ENCODE results near the gene ASMTL.

ASMTL gene

GRCh38 chrX:1397441-1398270 lies 55.1 kb downstream of the ASMTL start:
- H3K9me3 ChIP-seq = no peaks in the 10 kb centered on the region
- peaks cover 46% of the 10 kb centered on the region for H3K36me3 ChIP-seq
- peaks cover 0 to 3% of the 10 kb centered on the region in 2 experiments for H3K4me1 ChIP-seq (ENCODE audit: control insufficient read depth in 1 of 2, insufficient read depth in 1 of 2, low read depth in 1 of 2, low read length in 1 of 2)
- no peak overlapping the region for H3K27ac ChIP-seq
- no peaks in the 10 kb centered on the region for H3K27me3 ChIP-seq
- no peak for TF ChIP-seq CTCF (IDR thresholded peaks at IDR 0.05)
- H3K4me3 ChIP-seq (ENCODE audit: low read depth in 1 of 2, low read length in 1 of 2) = no peak overlapping the region

- peaks cover 43% of the 10 kb centered on the region for H3K36me3 ChIP-seq
- H3K4me1 ChIP-seq (ENCODE audit: control insufficient read depth in 1 of 2, insufficient read depth in 1 of 2, low read depth in 1 of 2, low read length in 1 of 2) = peaks cover 0 to 3% of the 10 kb centered on the region in 2 experiments
- H3K4me3 ChIP-seq (ENCODE audit: low read depth in 1 of 2, low read length in 1 of 2) = no peak overlapping the region
- no peaks in the 10 kb centered on the region for H3K9me3 ChIP-seq
- no peak for TF ChIP-seq CTCF (IDR thresholded peaks at IDR 0.05)
- no peaks in the 10 kb centered on the region for H3K27me3 ChIP-seq
- H3K27ac ChIP-seq = no peak overlapping the region
These were observed 55.7 kb downstream of the ASMTL start for GRCh38 chrX:1397001-1397400.

- Histone ChIP-seq H3K36me3 (peaks cover 30% of the 10 kb centered on the region), H3K4me3 (ENCODE audit: low read depth in 1 of 2, low read length in 1 of 2) (no peak overlapping the region), H3K27me3 (no peaks in the 10 kb centered on the region), H3K9me3 (no peaks in the 10 kb centered on the region), H3K4me1 (ENCODE audit: control insufficient read depth in 1 of 2, insufficient read depth in 1 of 2, low read depth in 1 of 2, low read length in 1 of 2) (peaks cover 7 to 10% of the 10 kb centered on the region in 2 experiments), H3K27ac (no peak overlapping the region)
- TF ChIP-seq CTCF (IDR thresholded peaks at IDR 0.05) = no peak
These were observed 57.0 kb downstream of the ASMTL start for GRCh38 chrX:1395646-1396216.

GRCh38 chrX:1394731-1395501 lies 57.8 kb downstream of the ASMTL start:
- Histone ChIP-seq H3K4me3 (ENCODE audit: low read depth in 1 of 2, low read length in 1 of 2) (no peak overlapping the region), H3K27me3 (no peaks in the 10 kb centered on the region), H3K36me3 (peaks cover 25% of the 10 kb centered on the region), H3K4me1 (ENCODE audit: control insufficient read depth in 1 of 2, insufficient read depth in 1 of 2, low read depth in 1 of 2, low read length in 1 of 2) (peaks cover 8 to 10% of the 10 kb centered on the region in 2 experiments), H3K27ac (no peak overlapping the region), H3K9me3 (no peaks in the 10 kb centered on the region)
- no peak for TF ChIP-seq CTCF (IDR thresholded peaks at IDR 0.05)

- H3K4me1 ChIP-seq (ENCODE audit: control insufficient read depth in 1 of 2, insufficient read depth in 1 of 2, low read depth in 1 of 2, low read length in 1 of 2) = peaks cover 8 to 10% of the 10 kb centered on the region in 2 experiments
- H3K9me3 ChIP-seq = no peaks in the 10 kb centered on the region
- H3K27ac ChIP-seq = no peak overlapping the region
- peaks cover 32% of the 10 kb centered on the region for H3K36me3 ChIP-seq
- no peak for TF ChIP-seq CTCF (IDR thresholded peaks at IDR 0.05)
- H3K4me3 ChIP-seq (ENCODE audit: low read depth in 1 of 2, low read length in 1 of 2) = no peak overlapping the region
- H3K27me3 ChIP-seq = no peaks in the 10 kb centered on the region
These were observed 58.7 kb downstream of the ASMTL start for GRCh38 chrX:1393871-1394615.
